ENCODE results near the gene STARD10.
A peak's percentile ranks its signal among the peaks of the same experiment; 100 is the strongest.

The STARD10 gene

GRCh38 chr11:72725724-72726028, 68.2 kb downstream of the STARD10 start:
- no peak for DNase-seq (ENCODE audit: low read depth in 2 of 2)

- peak; percentile 51 to 63 for DNase-seq (ENCODE audit: low read depth in 2 of 2)
Measured at GRCh38 chr11:72724851-72725723, 68.8 kb downstream of the STARD10 start.

DNA sequence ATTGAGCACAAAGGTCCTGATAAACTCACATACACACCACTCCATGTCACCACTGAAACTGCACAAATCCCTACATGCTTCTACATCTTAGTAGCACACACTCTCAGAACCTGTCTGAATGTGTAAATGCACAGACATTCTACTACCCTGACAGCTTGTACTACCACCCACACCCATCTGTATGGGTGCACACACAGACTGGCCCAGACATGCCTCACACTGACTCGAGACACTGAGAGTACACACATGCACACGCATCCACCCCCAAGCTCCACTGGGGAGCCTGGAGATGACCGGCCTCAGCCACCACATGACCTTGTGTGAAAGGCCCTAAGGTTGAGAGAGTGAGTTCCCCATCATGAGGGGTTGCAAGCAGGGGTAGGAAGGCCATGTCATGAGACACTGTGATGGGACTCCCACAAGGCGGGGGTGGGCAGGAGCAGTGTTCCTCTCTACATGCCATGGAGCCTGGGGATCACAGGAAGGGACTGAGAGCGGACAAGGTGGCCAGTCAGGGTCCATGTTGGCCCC, 69.8 kb downstream of the STARD10 start:
- no peak for DNase-seq (ENCODE audit: low read depth in 2 of 2)

DNA sequence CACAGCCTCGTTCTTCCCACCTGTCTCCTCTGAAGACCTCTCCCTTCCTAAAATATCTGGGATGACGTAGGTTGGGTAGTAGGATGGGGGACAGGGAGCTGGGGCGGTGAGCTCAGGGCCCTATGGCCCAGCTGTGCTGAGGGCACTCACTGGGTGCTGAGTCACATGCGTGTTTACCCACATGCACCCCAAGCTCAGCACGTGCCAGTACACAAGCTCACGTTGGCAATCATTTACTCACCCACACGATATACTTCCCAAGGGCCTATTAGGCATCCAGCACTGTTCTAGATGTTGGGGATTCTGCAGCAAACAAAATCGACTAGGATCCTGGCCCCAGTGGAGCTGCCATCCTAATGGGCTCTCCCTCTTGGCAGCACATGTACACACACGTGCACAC, 70.3 kb downstream of the STARD10 start:
- DNase-seq (ENCODE audit: low read depth in 2 of 2): no peak

- peak; percentile 64 to 70 for DNase-seq (ENCODE audit: low read depth in 2 of 2)
Measured at GRCh38 chr11:72722050-72722748, 71.6 kb downstream of the STARD10 start.

DNA sequence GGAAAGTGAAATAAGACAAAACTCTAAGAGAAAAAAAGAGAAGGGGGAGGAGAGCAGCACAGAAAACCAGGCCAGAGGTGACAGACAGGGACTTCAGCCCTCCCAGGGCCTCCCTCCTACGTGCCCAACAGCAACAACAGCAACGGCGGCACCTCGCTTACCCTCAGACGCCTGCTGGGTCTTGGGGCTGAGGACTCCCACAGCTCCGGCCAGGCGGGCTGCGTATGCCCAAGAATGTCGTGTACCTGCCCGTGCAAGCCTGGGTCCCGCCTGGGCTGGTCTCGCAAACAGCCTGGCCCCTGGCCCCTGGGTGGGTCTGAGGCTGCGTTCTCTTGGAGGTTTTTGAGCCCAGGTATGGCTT, 72.2 kb downstream of the STARD10 start:
- peak in 1 of 2 donors; percentile 17 for DNase-seq (ENCODE audit: low read depth in 2 of 2)

- no peak for DNase-seq (ENCODE audit: low read depth in 2 of 2)
Measured at GRCh38 chr11:72721276-72721675, 72.6 kb downstream of the STARD10 start.

DNA sequence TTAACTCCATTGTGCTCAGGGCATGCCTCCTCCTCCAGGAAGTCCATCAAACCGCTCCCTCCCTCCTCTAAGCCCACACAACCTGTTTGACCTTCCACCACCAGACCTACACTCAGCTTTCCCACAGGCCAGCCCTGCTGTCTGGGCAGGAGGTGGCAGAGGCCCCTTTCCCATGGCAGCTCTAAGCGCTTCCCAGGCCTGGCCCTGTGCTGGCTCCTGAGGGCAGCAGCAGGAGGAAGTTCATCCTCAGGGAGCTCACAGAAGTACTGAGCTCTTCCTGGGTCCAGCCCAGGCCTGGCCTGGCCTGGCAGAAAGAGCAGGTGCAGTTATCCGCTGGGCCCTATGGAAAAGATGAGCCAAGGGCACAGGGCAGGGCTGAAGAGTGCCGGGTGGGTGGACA, 73.1 kb downstream of the STARD10 start:
- no peak for DNase-seq (ENCODE audit: low read depth in 2 of 2)

DNA sequence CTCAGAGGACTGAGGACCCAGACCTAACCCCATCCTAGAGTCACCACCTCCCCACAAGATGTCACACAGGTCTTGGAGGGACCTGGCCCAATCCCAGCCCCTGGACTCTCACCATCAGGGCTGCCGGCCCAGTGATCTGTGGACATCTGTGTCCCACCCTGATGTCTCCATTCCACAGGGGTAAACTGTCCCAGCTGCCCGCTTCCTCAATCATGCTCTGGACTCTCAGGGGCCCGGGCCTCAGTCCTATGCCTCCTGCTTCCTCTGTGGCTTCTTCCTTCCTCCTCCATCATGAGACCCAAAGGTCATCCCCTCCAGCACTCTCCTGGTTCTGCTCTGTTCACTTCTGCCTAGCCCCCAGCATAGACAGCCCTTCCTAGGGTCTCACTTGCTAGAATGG, 73.8 kb downstream of the STARD10 start:
- no peak for DNase-seq (ENCODE audit: low read depth in 2 of 2)

DNA sequence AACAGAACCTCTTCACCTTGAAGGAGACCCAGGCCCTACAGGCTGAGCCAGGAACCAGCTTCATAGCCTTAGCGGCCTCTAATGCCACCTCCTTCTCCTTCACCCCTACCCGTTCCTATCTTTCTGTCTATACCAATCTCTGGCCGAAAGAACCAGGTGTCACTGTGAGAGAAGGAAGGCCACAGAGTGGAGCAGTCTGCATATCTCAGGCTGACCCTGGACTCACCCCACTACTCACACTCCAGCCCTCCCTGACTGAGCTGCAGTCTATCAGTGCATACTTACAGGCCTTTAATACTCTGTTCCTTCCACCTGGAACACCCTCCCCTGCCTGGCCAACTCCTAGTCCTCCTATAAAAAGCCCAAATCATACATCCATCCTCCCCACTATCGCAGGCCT, 74.3 kb downstream of the STARD10 start:
- DNase-seq (ENCODE audit: low read depth in 2 of 2): no peak

DNA sequence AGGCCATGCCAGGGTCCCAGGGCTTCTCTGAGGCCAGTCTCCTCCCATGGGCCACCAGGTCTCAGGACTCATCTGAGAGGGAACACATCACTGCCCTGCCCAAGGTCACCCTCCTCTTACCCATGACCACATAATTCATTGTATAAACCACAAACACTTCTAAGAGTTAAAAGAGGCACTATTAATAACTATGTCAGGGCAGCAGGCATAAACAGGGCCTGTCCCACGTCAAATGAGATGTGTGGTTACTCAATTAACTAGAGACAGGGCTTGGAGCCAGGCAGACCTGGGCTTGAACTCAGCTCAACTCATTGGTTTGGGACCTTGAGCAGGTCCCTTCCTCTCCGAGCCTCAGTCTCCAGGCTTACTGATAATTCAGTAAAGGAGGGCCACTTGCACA, 74.7 kb downstream of the STARD10 start:
- no peak for DNase-seq (ENCODE audit: low read depth in 2 of 2)

DNA sequence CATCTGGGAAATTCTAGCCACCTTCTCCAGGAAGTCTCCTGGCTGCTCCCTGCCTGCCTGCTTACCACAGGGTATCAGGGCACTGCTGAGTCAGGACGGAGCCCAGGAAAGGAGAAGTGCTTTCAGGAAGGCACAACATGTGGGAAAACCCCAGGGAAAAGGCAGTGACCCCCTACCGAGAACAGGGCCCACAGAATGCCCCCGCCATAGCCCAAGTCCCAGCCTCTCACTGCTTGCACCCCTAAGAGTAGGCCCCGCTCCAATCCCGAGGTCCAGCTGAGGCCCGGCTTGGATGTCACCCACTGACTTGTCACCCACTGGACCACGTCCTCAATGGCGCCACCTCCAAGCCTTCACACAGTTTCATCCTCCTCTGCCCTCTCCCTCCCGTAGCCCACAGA, 75.7 kb downstream of the STARD10 start:
- no peak for DNase-seq (ENCODE audit: low read depth in 2 of 2)

- DNase-seq (ENCODE audit: low read depth in 2 of 2): no peak
Measured at GRCh38 chr11:72716788-72717435, 76.9 kb downstream of the STARD10 start.

- no peak for DNase-seq (ENCODE audit: low read depth in 2 of 2)
Measured at GRCh38 chr11:72716290-72716689, 77.6 kb downstream of the STARD10 start.

DNA sequence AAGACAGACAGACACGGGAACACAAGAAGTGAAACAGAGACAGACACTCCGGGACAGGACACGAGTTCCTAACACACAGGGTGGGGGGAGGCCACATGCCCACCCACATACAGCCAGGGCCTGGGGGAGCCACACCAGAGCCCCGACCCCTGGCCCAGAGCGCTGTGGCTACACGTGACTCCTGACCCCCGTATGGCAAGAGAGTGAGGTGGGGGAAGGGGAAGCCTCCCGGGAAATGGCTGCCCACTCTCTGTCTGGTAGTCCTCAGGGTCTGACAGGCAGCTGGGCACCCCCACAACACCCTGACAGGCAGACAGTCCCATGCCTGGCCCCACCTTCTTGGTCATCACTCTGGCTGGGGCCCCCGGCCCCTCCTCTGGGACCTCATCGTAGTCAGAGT, 81.0 kb downstream of the STARD10 start:
- DNase-seq (ENCODE audit: low read depth in 2 of 2): no peak

GRCh38 chr11:72712168-72712751, 81.6 kb downstream of the STARD10 start:
- DNase-seq (ENCODE audit: low read depth in 2 of 2): no peak

DNA sequence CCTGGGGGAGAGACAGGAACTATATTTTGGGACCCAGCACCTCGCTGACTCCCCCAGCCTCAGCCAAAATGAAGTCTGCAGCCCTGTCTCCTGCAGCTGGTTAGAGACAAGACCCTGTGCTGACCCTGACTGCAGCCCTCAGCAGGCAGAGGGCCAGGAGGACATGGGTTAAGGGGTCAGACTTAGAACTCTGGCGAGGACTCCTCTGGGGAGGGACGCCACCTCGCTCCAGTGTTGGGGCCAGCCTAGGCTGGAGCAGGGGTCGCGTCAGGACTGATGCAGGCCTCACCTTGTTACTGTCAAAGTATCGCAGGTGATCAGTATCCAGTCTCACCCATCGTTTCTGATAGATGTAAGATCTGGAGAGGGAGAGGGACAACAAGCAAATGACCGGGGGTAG, 82.7 kb downstream of the STARD10 start:
- no peak for DNase-seq (ENCODE audit: low read depth in 2 of 2)

GRCh38 chr11:72710278-72710677, 83.6 kb downstream of the STARD10 start:
- no peak for DNase-seq (ENCODE audit: low read depth in 2 of 2)

- DNase-seq (ENCODE audit: low read depth in 2 of 2): no peak
Measured at GRCh38 chr11:72709478-72710238, 84.2 kb downstream of the STARD10 start.

DNA sequence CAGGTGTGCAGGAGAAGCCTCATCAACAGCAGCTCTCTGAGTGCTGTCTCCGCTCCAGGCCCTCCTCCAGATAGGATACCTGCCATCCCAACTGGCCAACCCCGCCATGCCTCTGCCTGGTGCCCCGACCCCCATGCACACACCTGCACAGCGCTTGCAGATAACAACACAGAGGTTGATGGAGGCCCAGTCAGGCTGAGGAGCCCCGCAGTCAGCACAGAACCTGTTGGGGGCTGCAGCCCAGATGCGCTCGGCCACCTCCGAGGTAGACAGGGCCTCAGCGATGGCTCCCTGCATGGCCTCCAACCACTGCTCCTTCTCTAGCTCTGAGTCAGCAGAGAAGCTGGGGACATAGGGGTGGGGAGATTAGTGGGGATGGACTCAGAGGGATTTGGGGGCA, 86.8 kb downstream of the STARD10 start:
- no peak for DNase-seq (ENCODE audit: low read depth in 2 of 2)

DNA sequence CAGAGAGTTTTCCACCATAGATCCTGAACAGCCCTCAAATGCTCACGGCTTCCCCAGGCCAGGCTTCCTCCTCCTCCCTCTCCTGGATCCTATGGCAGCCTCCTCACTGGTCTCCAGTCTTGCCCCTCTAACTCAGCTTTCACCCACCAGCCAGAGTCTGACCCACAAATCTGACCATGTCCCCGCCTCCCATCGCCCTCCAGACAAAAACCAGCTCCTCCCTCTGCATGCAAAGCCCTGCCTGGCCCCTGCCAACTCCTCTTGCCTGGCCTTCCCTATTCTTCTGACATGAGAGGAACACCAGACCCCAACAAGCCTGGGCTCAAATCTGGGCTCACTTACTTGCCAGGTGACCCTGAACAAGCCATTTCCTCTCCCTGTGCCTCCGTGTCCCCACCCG, 87.3 kb downstream of the STARD10 start:
- DNase-seq (ENCODE audit: low read depth in 2 of 2): no peak
